GM11168 (cell line): Measurements from ENCODE around the gene CACNB2.

Source experiments
- in situ Hi-C: fragments of 300-500 bp; cut with MboI; formaldehyde crosslinking; loops from one replicate; pipeline ENCODE4 v1.12.0; 2022; ENCODE audit warnings: low sequenced_read_pairs; ENCODE audit not compliant: unreplicated experiment

The CACNB2 gene

DNA sequence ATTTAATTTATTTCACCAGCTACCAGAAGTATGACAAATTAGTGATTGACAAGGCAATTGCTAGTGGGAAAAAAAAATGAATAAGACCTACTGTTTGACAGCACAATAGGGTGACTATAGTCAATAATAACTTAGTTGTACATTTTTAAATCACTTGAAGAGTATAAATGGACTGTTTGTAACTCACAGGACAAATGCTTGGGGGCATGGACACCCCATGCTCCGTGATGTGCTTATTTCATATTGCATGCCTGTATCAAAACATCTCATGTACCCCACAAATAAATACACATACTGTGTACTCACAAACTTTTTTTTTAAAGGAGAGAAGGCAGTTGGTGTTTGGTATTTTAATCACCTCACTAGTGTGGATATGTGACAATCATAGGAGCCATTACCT is 181.1 kb downstream of the CACNB2 start:
- in situ Hi-C loops, result no loop called here

DNA sequence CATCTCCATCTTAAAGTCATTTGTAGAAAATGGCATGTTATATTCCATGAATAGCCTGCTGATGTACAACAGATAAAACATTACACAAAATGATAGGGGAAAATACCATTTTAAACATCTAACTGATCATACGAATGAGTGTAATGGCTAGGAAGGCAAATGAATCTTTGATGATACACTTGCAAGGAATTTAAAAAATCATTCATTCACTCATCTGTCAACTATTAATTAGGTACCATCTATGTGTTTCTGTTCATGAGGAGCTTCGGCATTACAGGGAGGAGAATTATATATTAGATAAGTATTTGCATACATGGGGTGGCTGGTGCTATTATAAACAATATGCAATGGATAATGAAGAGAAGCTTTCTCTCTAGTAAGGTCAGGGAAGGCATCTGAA is 183.7 kb downstream of the CACNB2 start:
- in situ Hi-C loops, result no loop called here

DNA sequence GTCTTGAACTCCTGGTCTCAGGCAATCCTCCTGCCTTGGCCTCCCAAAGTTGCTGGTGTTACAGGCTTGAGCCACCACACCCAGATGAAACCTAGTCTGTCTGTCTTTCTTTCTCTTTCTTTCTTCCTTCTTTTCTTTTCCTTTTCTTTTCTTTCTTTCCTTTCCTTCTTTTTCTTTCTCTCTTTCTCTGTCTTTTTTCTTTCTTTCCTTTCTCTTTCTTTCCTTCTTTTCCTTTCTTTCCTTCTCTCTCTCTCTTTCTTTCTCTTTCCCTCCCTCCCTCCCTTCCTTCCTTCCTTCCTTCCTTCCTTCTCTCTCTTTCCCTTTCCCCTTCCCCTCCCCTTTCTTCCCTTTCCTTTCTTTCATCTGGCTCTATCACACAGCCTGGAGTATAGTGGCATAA is 185.2 kb downstream of the CACNB2 start:
- in situ Hi-C loops, result no loop called here

DNA sequence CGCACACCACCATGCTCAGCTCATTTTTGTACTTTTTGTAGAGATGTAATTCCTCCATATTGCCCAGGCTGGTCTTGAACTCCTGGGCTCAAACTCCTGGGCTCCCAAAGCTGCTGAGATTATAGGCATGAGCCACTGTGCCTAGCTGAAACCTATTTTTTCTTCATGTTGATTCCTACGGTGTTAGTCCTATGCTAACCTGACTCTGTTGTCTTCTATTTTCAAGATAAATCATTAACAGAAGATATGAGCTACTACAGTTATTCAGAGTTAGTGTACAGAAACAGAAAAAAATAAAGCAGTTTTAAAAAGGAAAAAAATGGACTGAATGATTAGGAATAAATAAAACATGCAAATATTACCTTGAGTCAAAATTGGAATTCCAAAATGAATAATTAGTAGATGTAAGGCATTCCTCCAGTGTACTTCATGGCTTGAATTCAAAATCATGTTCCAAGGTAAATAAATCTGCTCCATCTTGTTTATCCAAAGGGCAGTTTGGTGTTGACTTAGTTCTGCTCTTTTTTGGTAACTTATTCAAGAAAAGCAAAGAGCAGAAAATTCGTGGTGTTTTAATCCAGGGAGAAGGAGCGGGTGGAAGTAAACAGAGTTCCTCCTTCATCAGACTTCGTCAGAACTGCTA is 185.8 kb downstream of the CACNB2 start:
- in situ Hi-C loops, result no loop called here

DNA sequence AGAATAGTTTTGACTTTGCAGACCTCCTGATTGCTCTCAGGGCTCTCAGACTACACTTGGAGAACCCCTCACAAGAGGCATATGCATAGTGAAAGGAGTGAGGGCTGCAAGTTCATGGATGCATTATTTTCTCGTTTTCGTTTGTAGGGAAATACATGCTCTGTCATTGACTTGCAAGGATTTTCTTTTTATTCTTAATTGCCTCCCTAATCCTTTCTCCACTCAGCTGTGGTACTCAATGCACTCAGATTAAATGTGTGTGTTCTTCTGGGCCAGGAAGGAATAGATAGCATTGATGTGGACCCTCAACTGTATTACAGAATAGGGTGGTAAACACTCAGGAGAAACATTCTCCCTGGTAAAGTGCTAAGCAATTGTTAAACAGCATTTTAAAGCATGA is 188.7 kb downstream of the CACNB2 start:
- in situ Hi-C loops, result no loop called here

DNA sequence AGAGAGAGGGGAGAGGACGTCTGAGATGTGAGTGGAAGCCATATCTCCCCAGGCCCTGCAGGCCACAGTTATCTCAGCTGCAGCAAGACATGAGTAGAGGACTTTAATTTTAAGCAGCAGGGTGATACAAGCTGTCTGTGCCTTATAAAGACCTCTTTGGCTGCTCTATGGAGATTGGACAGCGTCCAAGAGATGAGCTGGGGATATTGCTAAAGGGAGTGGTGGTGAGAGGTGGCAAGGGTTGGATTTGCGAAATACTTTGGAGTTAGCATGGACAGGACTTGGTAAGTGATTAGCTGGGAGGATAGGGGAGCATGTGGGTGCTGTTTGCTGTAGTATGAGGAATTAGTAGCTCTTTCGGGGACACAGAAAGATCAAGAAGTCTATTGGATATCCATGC is 191.8 kb downstream of the CACNB2 start:
- in situ Hi-C loops, result no loop called here

DNA sequence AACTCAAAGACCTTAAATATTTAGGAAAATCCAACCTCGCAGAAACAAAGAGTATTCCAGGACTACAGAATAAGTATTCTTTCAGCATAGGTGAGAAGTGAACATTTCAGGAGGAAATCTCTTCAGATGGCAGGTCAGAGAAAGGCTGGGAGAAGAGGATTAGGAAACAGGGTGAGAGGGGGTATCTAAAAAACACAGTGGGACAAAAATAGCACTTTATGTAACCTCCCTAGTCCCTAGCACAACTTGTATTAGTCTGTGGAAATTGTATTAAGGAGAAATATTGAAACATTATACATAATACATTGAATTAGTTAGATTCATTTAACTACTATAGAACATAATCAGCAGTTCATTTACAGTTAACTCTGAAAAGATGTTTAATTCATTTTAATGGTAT is 192.3 kb downstream of the CACNB2 start:
- in situ Hi-C loops, result no loop called here

DNA sequence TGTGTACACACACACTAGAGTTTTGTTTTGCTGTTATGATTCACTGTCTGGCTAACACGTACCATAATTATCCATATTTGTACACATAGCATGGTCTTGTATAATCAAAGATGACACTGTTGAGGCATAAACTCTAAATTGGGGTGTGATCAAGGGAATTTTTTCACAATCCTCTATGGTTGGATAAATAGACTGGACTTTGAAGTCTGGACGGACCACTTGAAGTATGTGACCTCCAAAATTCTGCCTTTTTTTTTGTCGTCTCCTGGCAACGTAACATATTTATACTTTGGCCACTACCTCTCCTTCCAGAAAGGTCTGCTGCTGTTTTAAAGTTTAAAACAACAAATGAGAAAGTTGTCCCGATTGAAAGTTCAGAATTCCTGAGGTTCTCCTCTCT is 193.4 kb downstream of the CACNB2 start:
- in situ Hi-C loops, result no loop called here

DNA sequence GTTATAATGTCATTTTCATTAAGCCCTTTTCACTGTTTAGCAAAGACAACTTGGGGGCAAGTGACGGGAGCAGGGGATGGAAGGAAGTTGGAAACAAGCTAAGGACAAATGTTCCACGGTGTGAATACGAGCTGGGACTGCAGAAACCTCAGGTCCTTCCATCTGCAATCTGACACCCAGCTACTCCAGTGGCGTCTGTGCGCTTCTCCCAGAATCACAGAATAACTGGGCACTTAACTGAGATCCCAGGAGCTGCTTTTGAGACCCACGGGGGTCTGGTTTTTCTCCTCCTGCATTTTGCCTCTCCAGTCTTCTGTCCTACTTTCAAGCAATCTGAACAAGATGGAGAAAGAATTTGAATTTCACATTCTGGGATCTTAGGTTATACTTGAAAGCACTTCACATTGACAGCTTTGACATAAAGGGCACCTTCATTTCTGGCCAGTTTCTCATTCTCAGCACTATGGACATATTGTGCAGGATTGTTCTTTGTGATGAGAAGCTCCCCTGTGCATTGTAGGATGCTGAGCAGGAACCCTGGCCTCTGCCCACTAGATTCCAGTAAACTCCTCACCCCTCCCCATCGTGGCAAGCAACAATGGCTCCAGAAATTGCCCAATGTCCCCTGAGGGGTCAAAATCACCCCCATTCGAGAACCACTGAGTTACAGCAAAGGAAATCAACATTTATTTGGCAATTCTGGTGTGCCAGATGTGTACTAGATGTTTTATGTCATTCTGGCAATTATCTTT is 194.1 kb downstream of the CACNB2 start:
- in situ Hi-C loops, result no loop called here

DNA sequence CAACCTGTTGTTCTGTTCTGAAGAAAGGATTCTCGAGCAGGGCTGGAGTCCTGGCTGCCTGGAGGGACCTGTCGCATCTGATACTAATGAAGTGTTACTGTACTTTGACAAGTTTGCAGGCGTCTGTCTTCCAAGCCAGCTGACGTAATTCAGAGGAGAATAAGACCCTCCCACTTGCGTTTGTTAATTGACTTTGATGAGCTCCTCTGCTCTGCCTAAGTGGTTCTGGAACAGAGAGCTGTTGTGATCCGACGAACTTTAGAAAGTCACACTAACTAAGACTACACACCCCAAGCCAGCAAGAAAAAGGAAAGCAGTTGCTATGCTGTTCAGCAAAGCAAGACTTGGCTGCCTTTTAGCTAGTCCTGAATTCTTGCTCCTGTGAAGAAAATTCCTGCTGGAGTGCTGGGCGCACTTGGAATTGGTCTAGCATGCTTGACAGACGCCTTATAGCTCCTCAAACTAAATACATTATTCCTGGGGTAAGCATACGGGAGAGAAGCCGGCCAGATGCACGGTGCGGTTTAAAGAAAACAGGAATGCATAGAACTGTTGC is 200.3 kb downstream of the CACNB2 start:
- in situ Hi-C loops, result no loop called here

DNA sequence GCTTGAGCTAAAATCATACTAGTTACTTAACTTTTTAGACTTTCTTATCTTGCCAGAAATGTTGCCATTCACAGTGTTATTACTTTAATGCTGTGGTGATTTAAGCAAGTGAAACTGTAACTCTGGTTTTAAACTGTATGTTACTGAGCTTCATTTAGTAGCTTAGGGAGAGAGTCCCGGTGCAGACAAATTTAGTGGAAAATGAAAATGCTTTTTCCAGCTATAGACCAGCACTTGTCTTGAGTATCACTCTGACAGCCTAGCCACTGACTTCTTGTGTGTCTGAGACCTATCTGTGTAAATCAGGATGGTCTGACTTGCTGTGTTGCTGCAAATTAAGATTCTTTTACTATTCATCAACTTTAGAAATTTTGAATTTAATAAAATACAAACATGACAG is 200.8 kb downstream of the CACNB2 start:
- in situ Hi-C loops, result no loop called here

DNA sequence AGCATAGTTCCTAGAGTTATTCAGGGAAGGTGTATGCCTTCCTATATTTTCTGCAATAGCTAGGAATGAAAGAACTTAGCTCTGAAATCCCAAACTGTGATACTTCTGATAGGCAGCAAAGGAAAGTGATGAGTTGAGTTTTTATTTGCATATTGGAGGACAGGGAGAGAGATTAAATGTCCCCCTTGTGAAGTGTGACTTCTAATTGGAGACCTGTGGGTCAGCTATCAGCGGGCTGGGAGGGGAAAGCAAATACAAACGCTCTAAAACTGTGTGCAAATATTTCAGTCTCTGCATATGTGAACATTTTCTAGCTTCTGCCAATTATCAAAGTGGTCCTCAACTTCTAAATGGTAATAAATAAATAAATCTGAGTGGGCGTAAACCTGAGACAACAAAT is 203.3 kb downstream of the CACNB2 start:
- in situ Hi-C loops, result no loop called here

DNA sequence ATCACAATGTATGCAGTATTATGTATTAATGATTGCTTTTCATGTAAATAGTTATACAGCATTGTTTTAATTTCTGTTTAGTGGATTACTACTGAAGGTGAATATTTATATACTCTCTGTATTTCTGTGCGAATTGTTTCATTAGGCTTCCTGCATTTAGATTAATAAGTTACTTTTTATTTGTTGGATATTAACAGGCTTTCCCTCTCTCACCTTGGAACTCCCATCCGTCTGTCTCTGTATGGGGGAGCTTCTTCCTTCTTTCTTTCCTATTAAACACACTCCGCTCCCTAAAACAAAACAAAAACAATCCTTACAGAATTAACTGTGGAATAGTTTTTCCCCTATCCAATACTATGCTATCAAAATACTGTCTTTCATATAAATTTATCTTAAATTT is 205.1 kb downstream of the CACNB2 start:
- in situ Hi-C loops, result no loop called here

DNA sequence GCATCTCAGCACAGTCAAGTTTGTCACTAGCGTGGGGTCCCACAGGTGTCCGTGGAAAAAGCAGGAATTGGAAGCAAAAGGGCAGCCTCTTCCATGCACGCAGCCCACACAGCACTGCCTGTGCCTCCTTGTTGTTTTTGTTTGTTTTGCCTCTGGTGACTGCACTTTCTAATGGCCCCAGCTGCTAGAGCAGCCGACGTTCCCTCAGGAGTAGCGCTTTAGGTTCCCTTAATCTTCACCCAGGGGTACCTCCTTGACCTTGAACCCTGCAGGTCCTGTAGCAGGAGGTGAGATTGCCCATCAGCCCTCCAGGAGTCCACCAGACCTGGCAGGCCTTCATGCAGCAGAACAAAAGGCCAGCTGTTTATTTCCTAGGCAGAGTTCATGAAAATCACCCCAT is 210.1 kb downstream of the CACNB2 start:
- in situ Hi-C loops, result no loop called here

DNA sequence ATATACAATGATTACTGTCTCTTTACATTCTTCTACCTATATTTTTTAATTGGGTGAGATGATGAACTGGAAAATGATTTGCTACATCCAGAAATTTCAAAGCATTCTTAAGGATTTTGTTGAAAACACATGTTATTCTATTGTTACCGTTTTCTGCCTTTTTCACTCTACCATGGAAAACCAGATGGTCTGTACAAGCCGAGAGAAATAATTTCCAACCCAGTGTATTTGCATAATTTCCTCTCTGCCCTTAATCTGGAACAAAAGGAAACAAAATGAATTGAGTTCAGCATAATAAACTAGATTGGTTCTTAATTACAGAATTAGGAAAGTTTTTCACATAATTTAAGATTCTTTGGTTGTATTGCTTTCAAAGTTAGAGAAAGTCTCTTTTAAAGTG is 211.2 kb downstream of the CACNB2 start:
- in situ Hi-C loops, result no loop called here

DNA sequence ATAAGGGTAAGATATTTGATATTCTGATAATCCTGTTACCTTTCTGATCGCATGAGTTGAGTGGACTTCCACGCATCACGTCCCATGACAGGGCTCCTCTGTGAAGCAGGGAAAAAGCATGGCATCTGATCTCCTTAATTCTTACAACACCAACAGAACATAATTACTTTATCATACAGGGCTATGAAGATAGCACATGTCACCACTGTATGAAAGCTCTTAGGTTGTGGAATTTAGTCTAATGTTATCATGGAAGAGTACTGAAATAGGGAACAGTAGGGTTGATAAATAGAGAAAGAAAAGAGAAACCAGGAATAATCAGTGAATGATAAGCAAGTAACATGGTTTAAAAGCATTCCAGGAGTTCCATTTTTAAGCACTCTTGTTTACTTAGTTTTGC is 212.0 kb downstream of the CACNB2 start:
- in situ Hi-C loops, result no loop called here

DNA sequence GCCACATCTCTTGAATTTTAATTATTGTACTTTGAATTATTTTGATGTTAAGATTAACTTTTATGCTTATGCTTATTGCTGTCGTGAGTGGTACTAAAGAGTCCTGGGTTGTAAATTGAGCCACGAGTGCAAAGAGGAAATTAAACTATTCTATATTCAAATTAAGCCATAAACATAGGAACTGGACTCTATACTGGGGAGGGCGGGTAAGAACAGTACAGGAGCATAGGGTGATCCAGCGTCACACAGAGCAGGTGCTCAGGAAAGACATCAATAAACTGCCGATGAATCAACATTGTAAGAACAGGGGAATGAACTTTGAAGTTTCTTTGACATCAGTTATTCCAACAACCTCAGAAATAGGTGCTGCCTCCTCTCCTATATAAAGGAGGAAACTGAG is 219.6 kb downstream of the CACNB2 start:
- in situ Hi-C loops, result no loop called here

DNA sequence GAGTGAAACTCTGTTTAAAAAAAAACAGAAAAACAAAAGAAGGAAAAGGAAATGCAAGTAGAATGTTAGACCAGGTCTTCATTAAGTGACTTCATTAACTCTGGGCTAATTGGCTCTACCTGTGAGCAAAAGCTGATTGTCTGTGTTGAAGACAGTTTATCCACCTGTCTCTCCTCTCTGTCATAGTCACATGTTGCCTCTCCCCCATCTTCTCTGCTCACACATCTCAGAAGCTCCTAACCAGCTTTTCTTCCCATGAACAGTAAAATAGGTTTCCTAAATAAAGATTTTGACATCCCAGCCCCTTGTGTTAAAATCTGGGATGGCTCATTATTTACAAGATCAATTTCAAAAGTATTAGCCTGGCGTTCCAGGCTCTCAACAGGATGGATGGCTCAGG is 222.7 kb downstream of the CACNB2 start:
- in situ Hi-C loops, result no loop called here

DNA sequence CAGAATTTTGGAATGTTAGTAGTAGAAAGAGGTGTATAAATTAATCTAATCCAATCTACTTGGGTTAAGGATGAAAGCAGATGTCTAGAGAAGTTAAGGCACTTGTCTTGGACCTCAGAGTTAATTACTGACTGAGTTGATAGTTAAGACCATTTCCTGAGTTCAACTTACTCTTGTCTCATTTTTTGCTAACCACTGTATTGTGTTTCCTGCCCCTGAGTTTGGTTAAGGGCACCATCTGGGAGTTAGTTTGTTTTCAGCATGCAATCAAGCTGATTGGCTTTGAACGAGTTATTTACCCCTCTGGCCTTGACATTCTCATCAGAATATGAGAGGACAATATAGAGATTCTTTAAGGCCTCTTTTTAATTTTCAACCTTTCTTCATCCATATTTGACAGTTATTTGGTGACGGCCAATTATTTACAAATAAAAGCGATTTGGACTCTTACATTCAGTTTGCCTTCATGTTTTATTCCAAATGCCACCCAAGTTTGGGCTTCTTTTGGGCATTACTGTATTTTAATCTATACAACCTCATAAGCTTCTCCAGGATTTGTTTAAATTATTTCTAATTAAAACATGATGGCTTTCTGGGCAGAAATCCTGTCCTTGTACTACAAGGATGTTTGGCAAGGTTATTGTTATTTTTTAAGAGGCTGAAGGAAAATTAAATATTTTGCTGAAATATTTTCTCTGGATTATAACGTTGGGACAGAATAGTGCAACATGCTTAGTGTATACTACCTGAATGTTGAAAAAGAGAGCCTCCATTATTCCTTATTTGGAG is 225.0 kb downstream of the CACNB2 start:
- in situ Hi-C loops, result no loop called here

DNA sequence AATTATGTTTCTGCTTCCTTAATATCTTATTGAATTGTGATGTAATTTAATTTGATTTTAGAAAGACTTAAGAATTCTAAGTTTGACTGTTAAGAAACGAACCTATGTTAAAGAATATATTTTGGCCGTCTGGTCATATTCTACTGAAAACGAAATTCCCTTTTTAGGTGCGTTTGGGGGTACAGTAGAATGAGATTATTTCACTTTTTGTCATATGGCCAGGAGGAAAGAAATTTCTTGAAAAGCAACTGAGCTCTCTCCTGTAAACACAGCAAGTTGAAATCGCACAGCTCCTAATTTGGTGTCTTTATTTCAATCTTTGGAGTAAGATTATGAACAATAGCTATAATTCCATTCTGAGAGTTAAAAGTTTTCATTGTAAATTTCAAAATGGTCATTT is 227.6 kb downstream of the CACNB2 start:
- in situ Hi-C loops, result no loop called here

DNA sequence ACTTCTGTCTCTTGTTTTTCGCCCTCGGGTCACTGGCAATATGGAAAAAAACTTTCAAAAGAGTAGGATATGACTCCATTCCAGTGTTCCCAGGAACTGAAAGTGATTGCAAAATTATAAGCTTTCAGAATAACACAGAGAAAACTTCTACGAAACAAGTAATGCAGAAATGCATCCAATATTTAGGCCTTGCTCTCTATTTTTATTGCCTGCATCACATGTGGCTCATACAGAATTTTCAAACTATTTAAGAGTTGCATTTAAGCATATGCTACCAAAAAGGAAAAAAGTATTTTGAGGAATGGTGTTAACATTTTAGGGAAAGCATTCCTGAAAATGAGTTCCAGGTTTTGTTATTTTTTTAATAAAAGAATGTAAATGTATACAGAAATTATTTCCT is 228.0 kb downstream of the CACNB2 start:
- in situ Hi-C loops, result no loop called here
